Stimulated activated CD8-positive, alpha-beta memory T cell treated with anti-CD3 and anti-CD28 coated beads, Interleukin-12 subunit alpha, Interleukin-12 subunit beta, amount 100 ng/mL, for 4 hours (primary cell): ENCODE measurements around the gene NIPAL3.

Experiments used
- DNase-seq: peaks from one replicate; pipeline ENCODE4 v3.0.0-alpha.2; 2020; ENCODE audit warnings: low read depth

NIPAL3 gene

GRCh38 chr1:24415334-24415909 lies at the start of gene NIPAL3:
Gene NIPAL3 (plus strand): TSS chr1:24415802. CDS start chr1:24419548, 3,746 bp downstream.
- DNase-seq: peak; percentile 93

DNA sequence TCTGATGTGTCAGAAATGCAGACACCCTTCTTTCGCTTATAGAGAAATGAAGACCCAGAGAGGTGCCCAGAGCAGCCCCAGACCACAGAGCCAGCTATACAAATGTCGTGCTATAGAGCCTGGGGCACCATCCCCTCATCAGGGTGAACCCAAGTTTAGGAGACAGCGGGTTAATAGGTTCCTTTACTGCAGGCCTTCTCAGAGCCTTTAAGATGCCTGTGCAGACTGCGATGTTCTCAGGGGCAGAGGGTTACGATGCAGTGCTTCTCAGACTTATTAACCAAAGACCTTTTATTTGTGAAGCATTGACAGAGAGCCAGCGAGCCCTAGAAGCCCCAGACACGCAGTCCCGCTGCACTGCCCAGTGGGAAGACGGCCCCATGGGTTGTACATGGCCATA lies 48.9 kb upstream of the NIPAL3 start:
- no peak for DNase-seq

DNA sequence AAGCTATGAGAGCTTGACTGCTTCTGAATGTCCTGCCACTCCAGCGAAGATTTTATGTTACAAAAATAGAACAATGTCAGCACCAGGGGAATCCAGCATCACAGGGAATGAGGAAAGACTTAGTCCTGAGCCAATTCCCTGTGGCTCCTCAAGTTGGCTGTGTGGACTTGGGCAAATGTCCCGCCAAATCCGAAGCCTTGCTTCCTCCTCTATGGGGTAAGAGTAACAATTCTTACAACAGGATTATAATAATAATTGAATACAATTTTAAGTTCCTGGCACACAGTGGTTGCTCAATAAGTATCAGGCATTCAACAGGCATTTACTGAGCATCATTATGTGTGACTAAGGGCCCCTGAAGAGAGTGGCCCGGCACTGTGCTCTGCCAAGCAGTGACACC lies 46.4 kb upstream of the NIPAL3 start:
- no peak for DNase-seq

- no peak for DNase-seq
Measured at GRCh38 chr1:24369801-24370200, 45.8 kb upstream of the NIPAL3 start.

- DNase-seq: no peak
Measured at GRCh38 chr1:24373044-24373443, 42.6 kb upstream of the NIPAL3 start.

DNA sequence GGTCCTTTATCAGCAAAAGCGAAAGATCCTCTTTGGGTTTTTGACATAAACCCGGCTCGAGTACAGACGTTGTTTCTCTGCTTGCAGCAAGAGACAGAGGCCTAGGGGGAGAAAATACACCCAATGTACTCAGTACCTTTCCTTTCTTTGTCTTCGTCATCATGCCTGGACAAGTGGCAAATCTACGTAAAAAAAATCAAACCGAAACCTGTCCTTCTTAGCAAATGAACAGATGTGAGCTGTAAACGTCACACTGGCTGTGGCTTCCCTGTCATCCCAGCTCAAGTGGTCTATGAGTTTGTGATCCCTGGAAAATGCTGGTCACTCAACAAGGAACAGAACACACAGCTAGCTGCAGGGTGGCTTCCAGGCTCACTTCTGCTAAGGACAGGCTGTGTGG lies 41.9 kb upstream of the NIPAL3 start:
- DNase-seq: no peak

- DNase-seq: no peak
Measured at GRCh38 chr1:24374891-24375786, 40.5 kb upstream of the NIPAL3 start.

- no peak for DNase-seq
Measured at GRCh38 chr1:24379733-24380315, 35.8 kb upstream of the NIPAL3 start.

GRCh38 chr1:24380508-24380907 lies 35.1 kb upstream of the NIPAL3 start:
- DNase-seq: no peak

GRCh38 chr1:24381256-24381655 lies 34.3 kb upstream of the NIPAL3 start:
- no peak for DNase-seq

DNA sequence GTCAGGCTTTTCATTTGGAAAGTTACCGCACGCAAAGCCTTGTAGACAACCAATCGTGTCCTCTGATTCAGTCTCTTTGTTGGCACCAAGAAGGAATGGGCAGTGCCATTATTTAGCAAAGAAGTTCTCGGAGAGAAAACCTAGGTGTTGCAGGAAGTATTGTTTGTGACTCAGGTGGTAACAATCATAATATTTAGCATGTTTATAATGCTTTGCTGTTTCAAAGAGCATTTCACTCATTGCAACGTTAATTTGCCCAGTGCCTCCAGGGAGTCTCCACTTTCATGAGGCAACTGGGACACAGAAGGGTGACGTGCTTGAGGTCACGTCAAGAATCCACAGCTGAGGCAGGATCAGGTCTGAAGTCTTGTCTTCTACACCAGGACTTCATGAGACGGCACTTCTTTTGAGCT lies 33.4 kb upstream of the NIPAL3 start:
- DNase-seq: no peak

DNA sequence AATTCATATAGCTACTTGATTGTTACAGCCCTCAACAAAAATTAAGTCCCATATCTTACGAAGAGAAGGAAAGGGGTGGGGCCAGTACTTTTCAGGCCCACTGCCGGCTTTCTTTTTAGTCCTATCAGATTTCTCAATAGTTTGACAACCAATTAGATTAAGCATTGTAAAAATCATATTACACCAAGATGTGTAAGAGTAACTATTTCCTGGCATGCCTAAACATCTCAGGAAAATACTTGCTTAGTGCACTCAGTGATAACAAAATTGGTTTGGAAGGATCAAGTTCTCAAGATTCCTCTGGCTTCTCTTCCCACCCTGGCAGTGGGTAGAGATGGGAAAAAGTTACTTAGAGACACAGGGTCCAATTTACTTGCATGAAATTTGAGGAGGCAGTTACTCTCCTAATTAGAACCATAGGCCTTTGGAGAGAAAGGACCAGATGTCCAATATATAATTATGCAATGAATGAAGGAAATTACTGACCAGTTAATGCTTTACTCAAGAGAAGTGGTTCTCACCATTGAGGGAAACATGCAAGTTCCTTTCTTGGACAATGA lies 32.1 kb upstream of the NIPAL3 start:
- no peak for DNase-seq

DNA sequence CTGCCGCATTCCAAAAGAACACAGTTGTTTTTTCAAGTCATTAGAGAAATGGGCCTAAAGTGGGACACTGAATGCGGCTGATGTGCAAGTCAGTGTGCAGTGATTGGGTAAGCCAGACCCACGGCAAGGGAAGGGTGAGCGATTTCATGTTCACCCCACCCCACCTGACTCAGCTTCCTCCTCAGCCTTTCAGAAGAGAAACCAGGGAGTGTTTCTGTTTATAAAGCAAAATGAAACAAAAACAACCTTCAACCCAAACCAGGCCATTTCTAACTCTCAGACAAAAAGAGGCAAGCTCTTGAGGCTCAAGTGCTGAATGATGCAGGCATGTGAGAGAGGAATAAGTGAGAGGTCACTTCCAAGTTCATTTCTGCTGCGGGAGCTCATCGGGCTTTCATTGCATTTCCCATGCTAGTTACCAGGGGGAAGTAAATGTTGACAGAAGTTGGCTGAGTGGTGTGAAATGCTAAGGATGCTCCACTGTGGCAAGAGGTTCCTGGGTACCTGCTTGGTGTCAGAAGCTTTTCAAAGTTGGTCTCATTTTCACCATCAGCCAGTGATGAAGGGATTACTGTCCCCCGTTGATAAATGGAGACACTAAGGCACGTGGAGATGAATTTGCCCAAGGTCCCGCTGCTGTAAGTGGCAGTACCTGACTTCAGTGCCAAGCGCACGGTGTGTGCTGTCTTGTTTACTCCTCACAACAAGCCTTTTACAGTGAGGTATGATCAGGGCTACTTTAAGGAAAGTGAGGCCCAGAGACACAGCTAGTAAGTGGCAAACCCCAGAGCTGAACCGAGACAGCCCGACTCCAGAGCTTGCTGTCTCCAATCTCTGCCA lies 31.1 kb upstream of the NIPAL3 start:
- DNase-seq: no peak

DNA sequence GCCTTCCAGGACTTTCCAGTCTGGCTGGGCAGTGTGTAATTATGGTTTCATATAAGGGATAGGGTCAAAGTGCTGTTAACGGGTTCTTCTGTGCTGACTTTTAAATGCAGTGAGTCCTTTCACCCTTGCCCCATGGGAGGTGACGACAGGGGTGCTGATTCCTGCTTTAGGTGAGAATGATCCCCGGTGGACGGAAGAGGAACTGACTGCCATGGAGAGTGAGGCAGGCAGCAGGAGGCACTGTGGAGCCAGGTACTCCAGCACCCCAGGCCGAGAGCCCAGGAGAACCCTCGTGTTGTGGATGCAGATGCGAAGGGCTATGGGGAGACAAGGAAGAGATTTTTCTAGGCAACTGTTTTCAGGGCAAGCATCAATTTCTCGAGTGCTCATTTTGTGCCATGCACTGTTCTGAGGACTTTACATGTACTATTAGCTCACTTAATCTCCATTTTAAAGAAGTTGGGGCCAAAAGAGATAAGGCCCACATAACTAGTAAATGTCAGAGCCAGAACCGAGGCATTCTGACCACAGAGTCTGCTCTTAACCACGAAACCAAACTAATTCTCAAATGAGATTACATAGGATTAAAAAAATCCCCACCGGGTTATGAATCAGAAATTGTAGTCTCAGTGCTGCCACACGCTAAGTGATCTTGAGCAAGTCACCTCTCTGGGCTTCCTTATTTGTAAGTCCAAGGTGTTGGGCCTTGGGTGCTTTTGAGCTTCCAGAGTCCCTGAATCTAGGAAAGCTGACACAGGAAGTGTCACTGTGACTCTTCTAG lies 30.3 kb upstream of the NIPAL3 start:
- no peak for DNase-seq

DNA sequence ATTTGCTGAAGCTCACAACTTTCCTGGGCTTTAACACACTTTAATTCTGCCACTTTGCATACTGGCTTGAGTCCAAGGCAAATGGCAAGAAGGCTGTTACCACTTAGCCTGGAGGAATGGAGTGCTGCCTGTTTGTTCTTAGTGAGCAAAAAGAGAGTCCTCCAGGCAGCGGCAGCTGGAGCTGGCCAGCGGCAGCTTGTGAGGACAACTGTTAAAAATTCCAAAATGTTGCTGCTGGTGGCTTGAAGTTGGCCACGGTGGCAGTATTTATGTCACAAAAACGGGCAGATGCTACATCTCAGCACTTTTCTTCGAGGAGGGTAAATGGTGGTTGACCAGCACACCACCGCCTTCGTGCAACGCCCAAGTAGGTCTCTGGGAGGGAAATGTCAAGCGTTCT lies 29.4 kb upstream of the NIPAL3 start:
- DNase-seq: no peak

GRCh38 chr1:24386931-24387330 lies 28.7 kb upstream of the NIPAL3 start:
- DNase-seq: no peak

GRCh38 chr1:24387636-24388175 lies 27.9 kb upstream of the NIPAL3 start:
- DNase-seq: no peak

DNA sequence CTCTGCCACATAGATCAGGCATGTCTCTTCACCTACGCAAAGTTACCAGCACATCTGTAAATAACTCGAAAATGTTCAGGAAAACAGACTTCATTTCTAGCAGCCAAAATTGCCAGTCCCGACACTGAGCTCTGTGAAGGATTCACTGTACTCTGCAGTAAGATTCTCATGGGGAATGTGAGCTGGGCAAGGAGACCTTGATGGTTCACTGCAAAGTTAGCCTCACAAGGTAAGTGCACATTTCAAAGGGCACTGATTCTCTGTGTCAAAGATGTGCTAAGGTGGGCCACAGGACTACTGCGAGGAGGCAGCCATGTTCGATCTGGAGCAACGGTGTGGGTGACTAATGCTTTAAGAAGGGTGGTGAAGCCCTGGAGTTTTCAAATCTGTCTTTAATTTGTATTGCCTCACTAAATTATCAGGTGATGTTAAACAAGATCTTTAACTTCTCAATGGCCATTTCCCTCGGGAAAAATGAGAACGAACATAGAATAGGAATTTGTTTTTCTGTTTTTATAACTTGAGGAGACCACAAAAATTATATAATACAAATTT lies 27.2 kb upstream of the NIPAL3 start:
- DNase-seq: no peak

- DNase-seq: no peak
Measured at GRCh38 chr1:24389231-24389678, 26.3 kb upstream of the NIPAL3 start.
